ENCODE measurements around the gene DIAPH2. TPM values are rescaled to one million over a fixed set of nuclear protein-coding genes. Genes with fewer than 3 reads are reported as not detected.

The DIAPH2 gene
- total RNA-seq: 6.9 and 8.7 TPM in 2 replicates

GRCh38 chrX:96684339-96685209, at the start of gene DIAPH2:
TSS of gene DIAPH2 (plus strand) at chrX:96684842.

GRCh38 chrX:96883608-96884007, 199.0 kb downstream of the DIAPH2 start, which contains the start of gene RPA4:
TSS of gene RPA4 (plus strand) at chrX:96883908. CDS start at chrX:96884311, 403 bp downstream.

Other genes starting within 250 kb of the DIAPH2 start
- gene RPA4, start 199.1 kb downstream of the DIAPH2 start, total RNA-seq: 0.63 and 0.86 TPM in 2 replicates